Lung (tissue), 12 donors: Measurements from ENCODE around the gene UBE3A. TPM values are rescaled to one million over a fixed set of nuclear protein-coding genes. Genes with fewer than 3 reads are reported as not detected.

Source experiments
- ATAC-seq: fragments of 200-7000 bp; cut with Tn5 transposase; one replicate; pipeline ENCODE4 v1.9.1; 2020; ENCODE audit warnings: moderate number of reproducible peaks; ENCODE audit not compliant: insufficient read depth, low FRiP score
- DNase-seq, 3 donors: peaks; one replicate each; pipeline ENCODE4 v3.0.0-alpha.2; 2013 to 2017
- H3K27ac ChIP-seq, 2 donors: one replicate each; pipeline ENCODE4 v1.5.1; 2013; ENCODE audit warnings: mild to moderate bottlenecking in 2 of 2, moderate library complexity in 2 of 2, control low read depth in 1 of 2, inconsistent platforms in 1 of 2, low read depth in 1 of 2, low read length in 1 of 2
- H3K27me3 ChIP-seq, 3 donors: one replicate each; pipeline ENCODE4 v1.5.1; 2013; ENCODE audit warnings: low read length in 2 of 3; ENCODE audit not compliant: control insufficient read depth in 3 of 3, insufficient read depth in 3 of 3
- H3K36me3 ChIP-seq, 4 donors: one replicate each; pipeline ENCODE4 v1.5.1; 2013; ENCODE audit warnings: low read length in 4 of 4, mild to moderate bottlenecking in 1 of 4, moderate library complexity in 1 of 4; ENCODE audit not compliant: control insufficient read depth in 4 of 4, insufficient read depth in 4 of 4
- H3K4me1 ChIP-seq, 5 donors: one replicate each; pipeline ENCODE4 v1.5.1; 2013; ENCODE audit warnings: low read length in 5 of 5, mild to moderate bottlenecking in 2 of 5, moderate library complexity in 1 of 5; ENCODE audit not compliant: control insufficient read depth in 5 of 5, insufficient read depth in 5 of 5
- H3K4me3 ChIP-seq: one replicate; pipeline ENCODE4 v1.5.1; 2013; ENCODE audit warnings: mild to moderate bottlenecking, control low read depth, moderate library complexity
- H3K9ac ChIP-seq, 2 donors: one replicate each; pipeline ENCODE4 v1.5.1; 2013; ENCODE audit warnings: low read length in 2 of 2, control low read depth in 1 of 2; ENCODE audit not compliant: insufficient read depth in 1 of 2
- H3K9me3 ChIP-seq, 4 donors: one replicate each; pipeline ENCODE4 v1.5.1; 2013; ENCODE audit warnings: low read length in 3 of 4, mild to moderate bottlenecking in 1 of 4, moderate library complexity in 1 of 4; ENCODE audit not compliant: control insufficient read depth in 4 of 4, insufficient read depth in 3 of 4
- CTCF ChIP-seq: IDR thresholded peaks from 2 replicates; pipeline ENCODE4 v1.5.1; 2012; ENCODE audit warnings: mild to moderate bottlenecking; ENCODE audit errors: control extremely low read depth, extremely low read depth
- WGBS, 2 donors: extraction: QIAGEN DNeasy Blood & Tissue Kit; methylation state at CpG; one replicate each; pipeline ENCODE4 v1.1.7; 2013; 5-methylcytosine and 5-hydroxymethylcytosine counted together
- polyA plus RNA-seq, 2 donors: library from polyadenylated mRNA; stranded (reverse); fragments of 200-250 nt; gene quantifications; one replicate each; pipeline ENCODE4 v1.2.1, GENCODE V29; 2013
- total RNA-seq, 2 donors: library from RNA; depleted of rRNA in 1 of 2; stranded (reverse); fragments of >200 nt in 1 of 2; gene quantifications; one replicate each; pipeline ENCODE4 v1.2.1, GENCODE V29; 2014 to 2021
- donor health status: control.
- donor health status: control.
- donor health status: Bipolar disorder and iron deficiency.
- donor health status: healthy.
- donor health status: DM: yes; HTN: yes; CAD: no.

UBE3A gene
- total and polyA plus RNA-seq, 4 donors: 17.3 to 123 (median 59.8) TPM

GRCh38 chr15:25406846-25407245, 32.0 kb downstream of the UBE3A start:
- no peak for TF ChIP-seq CTCF
- no peak overlapping the region for H3K27ac ChIP-seq
- H3K9ac ChIP-seq: no peak overlapping the region
- H3K9me3 ChIP-seq: peaks cover 4 to 13% (median 6%) of the 10 kb centered on the region in 4 donors
- peaks cover 0 to 14% (median 5%) of the 10 kb centered on the region in 5 donors for H3K4me1 ChIP-seq
- peaks cover 8 to 28% (median 20%) of the 10 kb centered on the region in 4 donors for H3K36me3 ChIP-seq
- WGBS, 2 donors: 82 to 91% methylated on average over 1 of the region's 1 CpG
- H3K27me3 ChIP-seq: no peaks in the 10 kb centered on the region
- ATAC-seq: no peak
- DNase-seq: no peak
- no peak overlapping the region for H3K4me3 ChIP-seq

GRCh38 chr15:25406261-25406660, 32.6 kb downstream of the UBE3A start:
- ATAC-seq: no peak
- 69 to 83% methylated on average over 1 of the region's 1 CpG for WGBS, 2 donors
- Histone ChIP-seq H3K4me1 (peaks cover 0 to 14% (median 4%) of the 10 kb centered on the region in 5 donors), H3K36me3 (peaks cover 8 to 33% (median 23%) of the 10 kb centered on the region in 4 donors), H3K4me3 (no peak overlapping the region), H3K27ac (no peak overlapping the region), H3K9ac (no peak overlapping the region), H3K9me3 (peaks cover 5 to 11% (median 8%) of the 10 kb centered on the region in 4 donors), H3K27me3 (no peaks in the 10 kb centered on the region)
- no peak for DNase-seq
- TF ChIP-seq CTCF: no peak

- WGBS, 2 donors: 91 to 92% methylated on average over 2 of the region's 2 CpGs
- peaks cover 8 to 40% (median 24%) of the 10 kb centered on the region in 4 donors for H3K36me3 ChIP-seq
- H3K27ac ChIP-seq: no peak overlapping the region
- TF ChIP-seq CTCF: no peak
- H3K4me1 ChIP-seq: peaks cover 0 to 3% (median 2%) of the 10 kb centered on the region in 5 donors
- no peak overlapping the region for H3K9ac ChIP-seq
- ATAC-seq (no peak), DNase-seq (no peak)
- no peaks in the 10 kb centered on the region for H3K27me3 ChIP-seq
- H3K4me3 ChIP-seq: no peak overlapping the region
- peaks cover 8 to 12% (median 11%) of the 10 kb centered on the region in 4 donors for H3K9me3 ChIP-seq
Observed at GRCh38 chr15:25403771-25404170, 35.1 kb downstream of the UBE3A start.

GRCh38 chr15:25402342-25402741, 36.5 kb downstream of the UBE3A start:
- Histone ChIP-seq H3K4me3 (no peak overlapping the region), H3K27me3 (no peaks in the 10 kb centered on the region), H3K9ac (no peak overlapping the region), H3K36me3 (peaks cover 8 to 40% (median 24%) of the 10 kb centered on the region in 4 donors), H3K9me3 (peaks cover 8 to 12% (median 10%) of the 10 kb centered on the region in 4 donors), H3K27ac (peak overlapping the region in 1 of 2 donors; percentile 27), H3K4me1 (peaks cover 0 to 5% (median 0%) of the 10 kb centered on the region in 5 donors)
- ATAC-seq (no peak), DNase-seq (no peak)
- TF ChIP-seq CTCF: no peak
- 96 to 99% methylated on average over 2 of the region's 2 CpGs for WGBS, 2 donors
